Glutamatergic neuron (in vitro differentiated cells): ENCODE measurements around the gene TAF13. TPM values are rescaled to one million over a fixed set of nuclear protein-coding genes. Genes with fewer than 3 reads are reported as not detected.

Experiments
- DNase-seq: peaks from one replicate; pipeline ENCODE4 v3.0.0; 2022
- H3K27ac Mint-ChIP-seq: one replicate; pipeline ENCODE4 v1.8.0; 2020; ENCODE audit warnings: mild to moderate bottlenecking, mixed read lengths, inconsistent platforms; ENCODE audit not compliant: unreplicated experiment
- H3K27me3 Mint-ChIP-seq: one replicate; pipeline ENCODE4 v1.8.0; 2020; ENCODE audit warnings: mild to moderate bottlenecking, moderate library complexity, mixed read lengths, inconsistent platforms; ENCODE audit not compliant: unreplicated experiment
- H3K36me3 Mint-ChIP-seq: one replicate; pipeline ENCODE4 v1.8.0; 2020; ENCODE audit warnings: mild to moderate bottlenecking, mixed read lengths, inconsistent platforms; ENCODE audit not compliant: unreplicated experiment
- H3K4me1 Mint-ChIP-seq: one replicate; pipeline ENCODE4 v1.8.0; 2020; ENCODE audit warnings: mild to moderate bottlenecking, low read depth, mixed read lengths, inconsistent platforms; ENCODE audit not compliant: unreplicated experiment
- H3K4me3 Mint-ChIP-seq: one replicate; pipeline ENCODE4 v1.8.0; 2020; ENCODE audit warnings: mild to moderate bottlenecking, mixed read lengths, inconsistent platforms; ENCODE audit not compliant: unreplicated experiment
- H3K9me3 Mint-ChIP-seq: one replicate; pipeline ENCODE4 v1.8.0; 2020; ENCODE audit warnings: mild to moderate bottlenecking, moderate library complexity, mixed read lengths, inconsistent platforms; ENCODE audit not compliant: unreplicated experiment
- total RNA-seq: library from RNA; stranded (reverse); fragmentation: NEBNext Ultra II Directional; extraction: Animal tissue kit (Norgen Biotek cat#: 25700); gene quantifications from one replicate; pipeline ENCODE4 v1.2.1, GENCODE V29; 2021; ENCODE audit not compliant: unreplicated experiment
- TF ChIP-seq, protein P1 (sequence below): fragments of 200-600 bp; sonication (generic); IDR thresholded peaks from one replicate; pipeline ENCODE4 v1.5.0; 2021; ENCODE audit not compliant: partially characterized antibody, unreplicated experiment

Gene TAF13
- total RNA-seq, 1 donor from 2014 or later = 66.0 TPM

DNA sequence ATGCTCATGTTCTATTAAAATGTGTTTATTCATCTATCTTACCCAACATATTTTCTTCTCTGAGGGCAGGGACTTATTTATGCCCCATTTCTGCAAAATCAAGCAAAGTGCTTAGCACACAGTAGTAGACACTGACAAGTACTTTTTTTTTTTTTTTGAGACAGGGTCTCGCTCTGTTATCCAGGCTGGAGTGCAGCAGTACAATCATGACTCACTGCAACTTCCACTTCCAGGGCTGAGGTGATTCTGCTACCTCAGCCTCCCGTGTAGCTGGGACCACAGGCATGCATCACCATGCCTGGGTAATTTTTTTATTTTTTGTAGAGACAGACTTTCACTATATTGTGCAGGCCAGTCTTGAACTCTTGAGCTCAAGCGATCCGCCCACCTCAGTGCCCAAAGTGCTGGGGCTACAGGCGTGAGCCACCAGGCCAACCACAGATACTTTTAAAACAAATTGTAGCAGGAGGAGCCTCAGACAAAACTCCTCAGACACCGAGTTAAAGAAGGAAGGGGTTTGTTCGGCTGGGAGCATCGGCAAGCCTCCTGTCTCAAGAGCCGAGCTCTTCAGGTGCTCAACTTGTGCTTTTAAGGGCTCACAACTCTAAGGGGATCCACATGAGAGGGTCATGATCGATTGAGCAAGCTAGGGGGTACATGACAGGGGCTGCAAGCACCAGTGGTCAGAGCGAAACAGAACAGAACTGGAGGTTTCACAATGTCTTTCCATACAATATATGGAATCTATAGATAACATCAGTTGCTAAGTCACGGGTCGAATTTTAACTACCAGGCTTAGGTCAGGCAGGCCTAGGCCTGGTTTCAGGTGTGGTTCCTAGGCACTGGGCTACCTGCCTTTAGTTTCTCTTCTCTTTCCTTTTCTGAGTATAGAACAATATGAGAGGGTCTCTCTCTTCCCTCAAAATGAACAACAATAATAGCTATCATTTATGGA, 9.0 kb upstream of the TAF13 start:
- no peak overlapping the region for H3K4me3 Mint-ChIP-seq
- H3K36me3 Mint-ChIP-seq = no peaks in the 10 kb centered on the region
- H3K4me1 Mint-ChIP-seq = peaks cover 2% of the 10 kb centered on the region
- H3K9me3 Mint-ChIP-seq = no peaks in the 10 kb centered on the region
- H3K27me3 Mint-ChIP-seq = no peaks in the 10 kb centered on the region
- no peak for DNase-seq
- TF ChIP-seq, protein P1, sequence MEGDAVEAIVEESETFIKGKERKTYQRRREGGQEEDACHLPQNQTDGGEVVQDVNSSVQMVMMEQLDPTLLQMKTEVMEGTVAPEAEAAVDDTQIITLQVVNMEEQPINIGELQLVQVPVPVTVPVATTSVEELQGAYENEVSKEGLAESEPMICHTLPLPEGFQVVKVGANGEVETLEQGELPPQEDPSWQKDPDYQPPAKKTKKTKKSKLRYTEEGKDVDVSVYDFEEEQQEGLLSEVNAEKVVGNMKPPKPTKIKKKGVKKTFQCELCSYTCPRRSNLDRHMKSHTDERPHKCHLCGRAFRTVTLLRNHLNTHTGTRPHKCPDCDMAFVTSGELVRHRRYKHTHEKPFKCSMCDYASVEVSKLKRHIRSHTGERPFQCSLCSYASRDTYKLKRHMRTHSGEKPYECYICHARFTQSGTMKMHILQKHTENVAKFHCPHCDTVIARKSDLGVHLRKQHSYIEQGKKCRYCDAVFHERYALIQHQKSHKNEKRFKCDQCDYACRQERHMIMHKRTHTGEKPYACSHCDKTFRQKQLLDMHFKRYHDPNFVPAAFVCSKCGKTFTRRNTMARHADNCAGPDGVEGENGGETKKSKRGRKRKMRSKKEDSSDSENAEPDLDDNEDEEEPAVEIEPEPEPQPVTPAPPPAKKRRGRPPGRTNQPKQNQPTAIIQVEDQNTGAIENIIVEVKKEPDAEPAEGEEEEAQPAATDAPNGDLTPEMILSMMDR = no peak
- H3K27ac Mint-ChIP-seq = no peak overlapping the region

DNA sequence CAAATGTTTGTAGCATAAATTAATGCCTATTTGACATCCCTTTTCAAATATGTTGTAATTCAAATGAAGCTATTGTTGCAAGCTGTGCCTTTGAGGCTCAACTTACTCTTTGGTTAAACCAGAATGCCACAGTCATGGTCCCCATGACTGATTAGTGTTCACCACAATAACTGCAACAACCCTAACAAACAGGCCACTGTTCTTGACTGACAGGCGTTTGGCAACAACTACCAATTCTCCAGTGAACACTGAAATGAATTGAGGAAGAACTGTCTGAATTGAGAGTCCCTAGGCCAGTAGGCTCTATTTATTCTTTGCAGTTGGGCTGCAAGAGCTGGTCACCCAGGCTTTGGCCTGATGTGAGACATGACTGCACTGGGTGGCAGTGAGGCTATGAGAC, 8.1 kb upstream of the TAF13 start:
- TF ChIP-seq, protein P1 = no peak
- H3K4me3 Mint-ChIP-seq = no peak overlapping the region
- no peak for DNase-seq
- H3K27me3 Mint-ChIP-seq = no peaks in the 10 kb centered on the region
- H3K4me1 Mint-ChIP-seq = no peaks in the 10 kb centered on the region
- no peaks in the 10 kb centered on the region for H3K9me3 Mint-ChIP-seq
- no peak overlapping the region for H3K27ac Mint-ChIP-seq
- H3K36me3 Mint-ChIP-seq = no peaks in the 10 kb centered on the region

DNA sequence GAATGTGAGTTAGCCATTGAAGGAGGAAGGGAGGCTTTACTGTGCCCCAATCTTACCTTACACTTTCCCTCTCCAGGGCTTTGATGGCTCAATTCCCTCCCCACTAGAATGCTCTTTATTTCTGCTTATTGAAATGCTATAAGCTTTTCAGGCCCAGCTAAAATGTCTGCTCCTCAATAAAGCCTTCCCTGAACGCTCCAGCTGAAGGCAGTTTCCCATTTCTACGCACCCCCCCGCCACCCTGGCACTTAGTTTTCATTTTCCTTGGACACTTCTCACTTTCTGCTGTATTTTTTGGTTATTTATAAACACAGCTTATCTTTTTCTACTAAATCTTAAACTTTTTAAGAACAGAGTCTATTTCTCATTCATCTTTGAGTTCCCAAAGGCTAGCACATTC, 7.7 kb upstream of the TAF13 start:
- no peak for DNase-seq
- no peaks in the 10 kb centered on the region for H3K4me1 Mint-ChIP-seq
- H3K27me3 Mint-ChIP-seq = no peaks in the 10 kb centered on the region
- TF ChIP-seq, protein P1 = no peak
- no peaks in the 10 kb centered on the region for H3K9me3 Mint-ChIP-seq
- no peak overlapping the region for H3K27ac Mint-ChIP-seq
- no peaks in the 10 kb centered on the region for H3K36me3 Mint-ChIP-seq
- no peak overlapping the region for H3K4me3 Mint-ChIP-seq

DNA sequence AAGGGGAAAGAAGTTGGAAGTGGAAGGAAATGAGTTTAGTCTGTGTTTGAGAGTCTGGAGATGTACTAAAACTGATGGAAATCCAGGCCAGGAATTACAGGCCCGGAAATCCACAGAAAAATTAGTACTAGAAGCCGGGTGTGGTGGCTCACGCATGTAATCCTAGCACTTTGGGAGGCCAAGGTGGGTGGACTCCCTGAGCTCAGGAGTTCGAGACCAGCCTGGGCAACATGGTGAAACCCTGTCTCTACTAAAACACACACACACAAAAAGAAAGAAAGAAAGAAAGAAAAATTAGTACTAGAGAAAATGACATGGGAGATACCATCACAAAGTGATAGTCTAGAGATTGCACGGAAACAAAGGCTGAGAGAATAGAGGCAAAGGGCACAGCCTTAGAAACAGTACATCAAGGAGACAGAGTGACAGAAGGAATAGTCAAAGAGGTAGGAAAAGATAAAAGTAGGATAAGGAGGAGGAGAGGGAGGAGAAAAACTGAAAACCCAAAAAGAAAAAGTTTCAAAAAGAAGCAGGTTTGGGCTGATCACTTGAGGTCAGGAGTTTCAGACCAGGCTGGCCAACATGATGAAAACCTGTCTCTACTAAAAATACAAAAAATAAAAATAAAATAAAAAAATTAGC, 4.8 kb upstream of the TAF13 start:
- peaks cover 1% of the 10 kb centered on the region for H3K4me1 Mint-ChIP-seq
- no peaks in the 10 kb centered on the region for H3K36me3 Mint-ChIP-seq
- DNase-seq = no peak
- peaks cover 9% of the 10 kb centered on the region for H3K9me3 Mint-ChIP-seq
- no peak overlapping the region for H3K27ac Mint-ChIP-seq
- H3K27me3 Mint-ChIP-seq = no peaks in the 10 kb centered on the region
- TF ChIP-seq, protein P1 = no peak
- H3K4me3 Mint-ChIP-seq = no peak overlapping the region

DNA sequence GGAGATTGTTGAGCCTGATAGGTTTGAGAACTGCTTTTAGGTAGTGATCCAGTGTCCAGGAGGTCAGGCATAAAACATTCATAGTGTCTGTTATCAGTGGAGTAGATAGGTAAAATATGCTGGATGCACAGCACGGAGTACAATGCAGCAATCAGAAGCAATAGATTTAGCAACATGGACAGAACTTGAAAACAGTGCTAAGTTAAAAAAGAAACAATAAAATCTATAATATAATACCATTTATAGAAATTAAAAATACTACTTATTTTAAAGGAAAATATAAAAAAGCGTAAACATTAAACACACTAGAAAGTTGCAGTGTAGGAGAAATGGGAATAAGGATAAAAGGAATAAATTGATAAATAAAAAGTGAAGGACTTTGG, 3.4 kb upstream of the TAF13 start:
- no peaks in the 10 kb centered on the region for H3K36me3 Mint-ChIP-seq
- H3K4me1 Mint-ChIP-seq = peaks cover 6% of the 10 kb centered on the region
- H3K27ac Mint-ChIP-seq = no peak overlapping the region
- H3K27me3 Mint-ChIP-seq = no peaks in the 10 kb centered on the region
- TF ChIP-seq, protein P1 = no peak
- no peak for DNase-seq
- peaks cover 10% of the 10 kb centered on the region for H3K9me3 Mint-ChIP-seq
- no peak overlapping the region for H3K4me3 Mint-ChIP-seq
